Kidney glomerular epithelial cell (primary cell): ENCODE measurements around the gene PID1.

ENCODE experiments used
- DNase-seq: peaks from one replicate; lab custom pipeline; 2025; lab: John Stamatoyannopoulos, UW

Gene PID1

GRCh38 chr2:229073935-229074334 lies 197.2 kb downstream of the PID1 start:
- no peak for DNase-seq

- no peak for DNase-seq
Measured at GRCh38 chr2:229071292-229071976, 199.7 kb downstream of the PID1 start.

GRCh38 chr2:229066121-229066715 lies 204.9 kb downstream of the PID1 start:
- no peak for DNase-seq

GRCh38 chr2:229064749-229065148 lies 206.3 kb downstream of the PID1 start:
- no peak for DNase-seq

- DNase-seq: no peak
Measured at GRCh38 chr2:229060147-229060546, 210.9 kb downstream of the PID1 start.

GRCh38 chr2:229059331-229060033 lies 211.6 kb downstream of the PID1 start:
- no peak for DNase-seq

GRCh38 chr2:229057976-229058553 lies 213.0 kb downstream of the PID1 start:
- DNase-seq: no peak

GRCh38 chr2:229054311-229054710 lies 216.8 kb downstream of the PID1 start:
- no peak for DNase-seq

- no peak for DNase-seq
Measured at GRCh38 chr2:229051798-229052197, 219.3 kb downstream of the PID1 start.

- DNase-seq: no peak
Measured at GRCh38 chr2:229050133-229050532, 221.0 kb downstream of the PID1 start.

GRCh38 chr2:229048134-229048533 lies 223.0 kb downstream of the PID1 start:
- DNase-seq: no peak

GRCh38 chr2:229045671-229046070 lies 225.4 kb downstream of the PID1 start:
- no peak for DNase-seq

- DNase-seq: no peak
Measured at GRCh38 chr2:229044581-229044980, 226.5 kb downstream of the PID1 start.

GRCh38 chr2:229043681-229044080 lies 227.4 kb downstream of the PID1 start:
- DNase-seq: no peak

GRCh38 chr2:229042349-229042748 lies 228.7 kb downstream of the PID1 start:
- DNase-seq: no peak

GRCh38 chr2:229041691-229042090 lies 229.4 kb downstream of the PID1 start:
- DNase-seq: no peak

- DNase-seq: no peak
Measured at GRCh38 chr2:229037621-229038020, 233.5 kb downstream of the PID1 start.

GRCh38 chr2:229033816-229034215 lies 237.3 kb downstream of the PID1 start:
- no peak for DNase-seq

GRCh38 chr2:229032608-229033234 lies 238.4 kb downstream of the PID1 start:
- no peak for DNase-seq

- DNase-seq: no peak
Measured at GRCh38 chr2:229027353-229028105, 243.6 kb downstream of the PID1 start.

GRCh38 chr2:229025653-229026052 lies 245.4 kb downstream of the PID1 start:
- no peak for DNase-seq

- no peak for DNase-seq
Measured at GRCh38 chr2:229022652-229023051, 248.4 kb downstream of the PID1 start.
